Neuronal stem cell (in vitro differentiated cells): ENCODE data around the gene ADAMTS14.
A peak's percentile ranks its signal among the peaks of the same experiment; 100 is the strongest.

ENCODE experiments used
- DNase-seq: peaks from one replicate; pipeline ENCODE4 v3.0.0-alpha.2; 2013; ENCODE audit warnings: low spot score
- H2AFZ ChIP-seq: one replicate; pipeline ENCODE4 v1.6.1; 2013; ENCODE audit warnings: mild to moderate bottlenecking, low read length, inconsistent platforms
- H2AK5ac ChIP-seq: 2 replicates; pipeline ENCODE4 v1.6.1; 2013; ENCODE audit warnings: low read depth, mild to moderate bottlenecking, inconsistent platforms, low read length, moderate library complexity, mixed read lengths
- H2BK120ac ChIP-seq: 2 replicates; pipeline ENCODE4 v1.6.1; 2013; ENCODE audit warnings: low read depth, mild to moderate bottlenecking, inconsistent platforms, low read length, moderate library complexity, mixed read lengths
- H2BK12ac ChIP-seq: one replicate; pipeline ENCODE4 v1.6.1; 2013; ENCODE audit warnings: low read length, inconsistent platforms
- H2BK15ac ChIP-seq: 2 replicates; pipeline ENCODE4 v1.6.1; 2013; ENCODE audit warnings: mild to moderate bottlenecking, low read length, inconsistent platforms, mixed read lengths
- H2BK5ac ChIP-seq: one replicate; pipeline ENCODE4 v1.6.1; 2013; ENCODE audit warnings: inconsistent platforms, mild to moderate bottlenecking, low read length, moderate library complexity
- H3K14ac ChIP-seq: one replicate; pipeline ENCODE4 v1.6.1; 2013; ENCODE audit warnings: low read length, inconsistent platforms
- H3K18ac ChIP-seq: 2 replicates; pipeline ENCODE4 v1.6.1; 2013; ENCODE audit warnings: low read length, inconsistent platforms
- H3K23ac ChIP-seq: 2 replicates; pipeline ENCODE4 v1.6.1; 2013; ENCODE audit warnings: low read depth, mild to moderate bottlenecking, mixed read lengths, low read length, inconsistent platforms; ENCODE audit not compliant: poor library complexity
- H3K27ac ChIP-seq: replicated peaks from 3 replicates; pipeline ENCODE4 v1.5.1; 2013; ENCODE audit warnings: low read length, inconsistent platforms
- H3K27me3 ChIP-seq, 3 experiments: 2 replicates each; pipeline ENCODE4 v1.6.1; 2013; ENCODE audit warnings: low read length in 3 of 3, mild to moderate bottlenecking in 2 of 3, inconsistent platforms in 1 of 3, low read depth in 1 of 3, mixed read lengths in 1 of 3, moderate library complexity in 1 of 3; ENCODE audit not compliant: control insufficient read depth in 3 of 3, insufficient read depth in 3 of 3
- H3K36me3 ChIP-seq, 2 donors: replicated peaks in 1 of 2; 2 replicates each; pipeline ENCODE4 v1.6.1; 2013; ENCODE audit warnings: low read length in 2 of 2; ENCODE audit not compliant: control insufficient read depth in 2 of 2, insufficient read depth in 2 of 2
- H3K4ac ChIP-seq: 2 replicates; pipeline ENCODE4 v1.6.1; 2013; ENCODE audit warnings: inconsistent platforms, mild to moderate bottlenecking, low read length, moderate library complexity
- H3K4me1 ChIP-seq, 2 donors: 1 replicate in 1 of 2; 2 replicates in 1 of 2; pipeline ENCODE4 v1.6.1; 2013; ENCODE audit warnings: low read length in 2 of 2, low read depth in 1 of 2; ENCODE audit not compliant: control insufficient read depth in 2 of 2, insufficient read depth in 1 of 2
- H3K4me2 ChIP-seq: one replicate; pipeline ENCODE4 v1.6.1; 2013; ENCODE audit warnings: mild to moderate bottlenecking, low read length, inconsistent platforms; ENCODE audit not compliant: insufficient read depth, poor library complexity, severe bottlenecking
- H3K4me3 ChIP-seq, 2 donors: 2 replicates each; pipeline ENCODE4 v1.5.1; 2013; ENCODE audit warnings: low read length in 2 of 2, mild to moderate bottlenecking in 2 of 2, inconsistent platforms in 1 of 2, moderate library complexity in 1 of 2
- H3K79me1 ChIP-seq: one replicate; pipeline ENCODE4 v1.6.1; 2013; ENCODE audit warnings: low read depth, mild to moderate bottlenecking, inconsistent platforms, low read length, moderate library complexity
- H3K9ac ChIP-seq: one replicate; pipeline ENCODE4 v1.6.1; 2013; ENCODE audit warnings: mild to moderate bottlenecking, low read depth, low read length, inconsistent platforms; ENCODE audit not compliant: poor library complexity
- H3K9me3 ChIP-seq, 2 donors: replicated peaks in 1 of 2; 2 replicates each; pipeline versions ENCODE3 to v1.6.1; 2013; ENCODE audit warnings: low read length in 2 of 2, mild to moderate bottlenecking in 2 of 2, inconsistent platforms in 1 of 2, low read depth in 1 of 2, mixed read lengths in 1 of 2, moderate library complexity in 1 of 2; ENCODE audit not compliant: control insufficient read depth in 2 of 2, insufficient read depth in 1 of 2
- H4K8ac ChIP-seq: one replicate; pipeline ENCODE4 v1.6.1; 2013; ENCODE audit warnings: low read depth, mild to moderate bottlenecking, inconsistent platforms, low read length, moderate library complexity
- H4K91ac ChIP-seq: one replicate; pipeline ENCODE4 v1.6.1; 2013; ENCODE audit warnings: low read length, low read depth, mild to moderate bottlenecking, inconsistent platforms; ENCODE audit not compliant: poor library complexity
- WGBS, 2 donors: extraction: QIAGEN DNeasy Blood & Tissue Kit; methylation state at CpG; one replicate each; pipeline ENCODE4 v1.1.7; 2013; ENCODE audit warnings: missing lambda C conversion rate in 2 of 2, mixed read lengths in 1 of 2; ENCODE audit not compliant: insufficient read length in 2 of 2, insufficient replicate concordance in 1 of 2; ENCODE audit errors: extremely low coverage in 2 of 2; 5-methylcytosine and 5-hydroxymethylcytosine counted together

ADAMTS14 gene

GRCh38 chr10:70774810-70775678 lies 102.7 kb downstream of the ADAMTS14 start:
- Histone ChIP-seq H2AK5ac (peak overlapping the region; percentile 28), H2BK120ac (no peak overlapping the region), H3K9ac (no peak overlapping the region), H3K4me1 (peaks cover 0 to 5% of the 10 kb centered on the region in 2 donors), H3K14ac (no peak overlapping the region), H3K23ac (no peak overlapping the region), H3K79me1 (no peaks in the 10 kb centered on the region), H3K27me3 (peaks cover 0 to 24% (median 1%) of the 10 kb centered on the region in 3 experiments), H3K36me3 (no peaks in the 10 kb centered on the region), H3K18ac (peak overlapping the region; percentile 15), H2AFZ (no peak overlapping the region), H3K4me3 (no peak overlapping the region), H3K9me3 (no peaks in the 10 kb centered on the region), H3K4me2 (no peak overlapping the region), H4K91ac (no peak overlapping the region), H2BK5ac (no peak overlapping the region), H4K8ac (no peak overlapping the region), H3K27ac (no peak overlapping the region), H2BK15ac (no peak overlapping the region), H2BK12ac (peak overlapping the region; percentile 27), H3K4ac (no peak overlapping the region)
- WGBS, 2 donors, result no CpG with 5 or more reads among the region's 14 CpGs
- DNase-seq, result no peak

GRCh38 chr10:70775679-70776454 lies 103.6 kb downstream of the ADAMTS14 start:
- Histone ChIP-seq H4K8ac (no peak overlapping the region), H3K4ac (no peak overlapping the region), H2AFZ (no peak overlapping the region), H4K91ac (no peak overlapping the region), H3K9me3 (no peaks in the 10 kb centered on the region), H3K27me3 (peaks cover 0 to 29% (median 1%) of the 10 kb centered on the region in 3 experiments), H3K4me1 (peaks cover 0 to 5% of the 10 kb centered on the region in 2 donors), H3K27ac (no peak overlapping the region), H2BK15ac (no peak overlapping the region), H3K79me1 (no peaks in the 10 kb centered on the region), H3K9ac (peak overlapping the region; percentile 10), H3K18ac (peak overlapping the region; percentile 52), H2BK120ac (no peak overlapping the region), H2BK5ac (no peak overlapping the region), H3K4me3 (no peak overlapping the region), H3K14ac (no peak overlapping the region), H3K36me3 (no peaks in the 10 kb centered on the region), H3K4me2 (no peak overlapping the region), H3K23ac (peak overlapping the region; percentile 51), H2BK12ac (no peak overlapping the region), H2AK5ac (peak overlapping the region; percentile 28)
- DNase-seq, result no peak
- WGBS, 2 donors, result no CpG with 5 or more reads among the region's 13 CpGs

- no peak overlapping the region for H4K91ac ChIP-seq
- H3K9ac ChIP-seq, result peak overlapping the region; percentile 10
- no peak overlapping the region for H2BK12ac ChIP-seq
- no peak overlapping the region for H3K4me2 ChIP-seq
- H3K27ac ChIP-seq, result no peak overlapping the region
- H2BK15ac ChIP-seq, result peak overlapping the region; percentile 25
- H3K18ac ChIP-seq, result peak overlapping the region; percentile 38
- H3K23ac ChIP-seq, result peak overlapping the region; percentile 51
- H3K79me1 ChIP-seq, result no peaks in the 10 kb centered on the region
- WGBS, 2 donors, result no CpG with 5 or more reads among the region's 11 CpGs
- no peak overlapping the region for H3K4ac ChIP-seq
- H2AFZ ChIP-seq, result no peak overlapping the region
- H4K8ac ChIP-seq, result no peak overlapping the region
- no peak overlapping the region for H3K4me3 ChIP-seq
- H2BK5ac ChIP-seq, result no peak overlapping the region
- H3K36me3 ChIP-seq, result no peaks in the 10 kb centered on the region
- H3K9me3 ChIP-seq, result no peaks in the 10 kb centered on the region
- no peak overlapping the region for H2BK120ac ChIP-seq
- peaks cover 0 to 33% (median 1%) of the 10 kb centered on the region in 3 experiments for H3K27me3 ChIP-seq
- H3K4me1 ChIP-seq, result peaks cover 0 to 5% of the 10 kb centered on the region in 2 donors
- H3K14ac ChIP-seq, result peak overlapping the region; percentile 77
- H2AK5ac ChIP-seq, result peak overlapping the region; percentile 28
- DNase-seq, result no peak
Measured at GRCh38 chr10:70776455-70777005, 104.2 kb downstream of the ADAMTS14 start.
